Kidney tubule cell (primary cell): ENCODE results near the gene RALGDS.
"Not testable (repeated sequence)": the region's sequence is repeated elsewhere in the genome, so short reads cannot be mapped to it uniquely, and the experiment has no call there.

Source experiments
- DNase-seq: peaks from one replicate; pipeline ENCODE4 v3.0.0-alpha.2; 2018; ENCODE audit warnings: low spot score

RALGDS gene

DNA sequence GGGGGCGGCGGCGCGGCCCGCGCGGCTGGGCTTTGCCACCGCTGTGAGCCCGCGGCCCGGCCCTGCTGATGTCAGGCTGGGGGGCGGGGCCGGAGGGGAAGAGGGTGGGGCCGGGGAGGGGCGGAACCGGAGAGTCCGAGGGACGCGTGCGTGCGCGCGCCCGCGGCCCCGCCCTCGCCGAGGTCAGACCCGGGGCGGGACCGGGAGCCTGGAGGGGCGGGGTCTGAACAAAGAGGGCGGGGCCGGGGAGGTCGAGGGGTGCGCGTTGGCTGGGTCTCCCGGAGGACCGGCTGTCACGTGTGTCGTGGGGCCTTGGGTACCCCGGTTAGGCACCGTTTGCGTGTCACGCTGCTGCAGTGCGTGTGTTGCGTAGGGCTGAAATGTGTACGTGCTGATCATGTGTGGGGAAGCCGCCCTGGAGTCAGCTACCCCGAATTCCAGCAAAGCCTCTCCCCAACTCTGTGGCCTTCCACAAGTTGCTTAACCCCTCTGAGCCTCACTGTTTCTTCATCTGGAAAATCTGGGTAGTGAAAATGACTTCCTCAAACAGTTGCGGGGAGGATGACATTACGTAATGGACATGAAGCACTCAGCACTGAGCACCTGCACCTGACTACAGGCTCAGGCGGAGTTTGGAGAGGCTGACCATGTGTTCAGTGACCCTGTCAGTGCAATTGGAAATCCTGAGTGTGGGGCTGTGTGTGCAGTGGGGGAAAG, at the start of gene RALGDS:
TSS of gene RALGDS (minus strand) at position 43 of the 717 bp plus-strand sequence. CDS start 86 bp downstream, outside the sequence.
- DNase-seq, result peak; percentile 86

DNA sequence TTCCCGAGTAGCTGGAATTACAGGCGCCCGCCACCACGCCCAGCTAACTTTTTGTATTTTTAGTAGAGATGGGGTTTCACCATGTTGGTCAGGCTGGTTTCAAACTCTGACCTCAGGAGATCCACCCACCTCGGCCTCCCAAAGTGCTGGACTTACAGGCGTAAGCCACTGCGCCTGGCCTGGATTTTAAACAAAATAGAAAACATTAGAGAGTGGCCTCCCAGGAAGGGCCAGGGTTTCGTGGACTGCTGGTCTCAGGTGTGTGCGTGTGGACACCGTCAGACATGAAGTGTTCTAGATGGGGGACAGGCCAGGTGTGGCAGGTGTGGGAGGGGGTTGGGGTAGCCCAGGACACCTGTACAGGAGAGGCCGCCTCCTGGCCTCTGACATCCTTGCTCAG, 49.7 kb upstream of the RALGDS start:
- DNase-seq, result no peak

DNA sequence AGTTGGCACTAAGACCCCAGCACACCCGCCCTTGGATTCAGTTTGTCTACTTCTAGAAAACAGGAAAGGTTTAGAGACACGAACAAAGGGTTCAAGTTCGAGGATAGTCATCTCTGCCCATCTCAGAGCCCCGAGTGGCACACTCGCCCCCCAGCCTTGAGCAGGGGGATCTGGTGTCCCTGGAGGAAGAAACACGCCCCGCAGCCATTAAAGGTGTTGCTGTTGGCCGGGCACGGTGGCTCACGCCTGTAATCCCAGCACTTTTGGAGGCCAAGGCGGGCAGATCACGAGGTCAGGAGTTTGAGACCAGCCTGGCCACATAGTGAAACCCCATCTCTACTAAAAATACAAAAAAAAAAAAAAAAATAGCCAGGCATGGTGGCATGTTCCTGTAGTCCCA, 48.6 kb upstream of the RALGDS start:
- DNase-seq, result not testable (repeated sequence)

DNA sequence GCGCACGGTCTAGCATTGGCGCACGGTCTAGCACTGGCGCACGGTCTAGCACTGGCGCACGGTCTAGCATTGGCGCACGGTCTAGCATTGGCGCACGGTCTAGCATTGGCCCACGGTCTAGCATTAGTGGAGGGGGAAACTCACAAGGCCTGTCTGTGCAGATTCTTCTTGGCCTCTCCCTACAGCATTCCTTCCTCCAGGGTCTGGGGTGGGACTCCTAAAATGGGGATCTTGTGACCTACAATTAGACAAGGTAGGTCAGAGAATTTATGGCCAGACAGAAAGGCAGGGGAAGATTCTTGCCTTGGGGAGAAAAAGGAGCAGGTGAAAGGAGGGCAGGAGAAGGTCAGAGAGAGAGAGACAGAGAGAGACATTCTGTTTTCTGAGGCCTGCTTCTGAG, 48.1 kb upstream of the RALGDS start:
- DNase-seq, result no peak

DNA sequence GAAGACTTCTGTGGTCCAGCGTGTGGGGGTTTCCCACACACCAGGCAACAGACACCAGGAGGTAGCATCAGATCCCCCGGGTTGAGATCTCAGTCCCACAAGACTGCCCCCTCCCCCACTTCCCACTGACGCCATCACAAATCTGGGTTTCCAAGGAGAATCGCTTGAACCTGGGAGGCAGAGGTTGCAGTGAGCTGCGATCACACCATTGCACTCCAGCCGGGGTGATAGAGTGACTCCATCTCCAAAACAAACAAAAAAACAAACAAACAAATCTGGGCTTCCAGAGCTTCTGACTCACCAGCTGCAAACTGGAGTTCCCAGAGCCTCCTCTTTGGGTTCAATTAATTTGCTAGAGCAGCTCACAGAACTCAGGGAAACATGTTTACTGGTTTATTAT, 47.4 kb upstream of the RALGDS start:
- DNase-seq, result peak; percentile 3

DNA sequence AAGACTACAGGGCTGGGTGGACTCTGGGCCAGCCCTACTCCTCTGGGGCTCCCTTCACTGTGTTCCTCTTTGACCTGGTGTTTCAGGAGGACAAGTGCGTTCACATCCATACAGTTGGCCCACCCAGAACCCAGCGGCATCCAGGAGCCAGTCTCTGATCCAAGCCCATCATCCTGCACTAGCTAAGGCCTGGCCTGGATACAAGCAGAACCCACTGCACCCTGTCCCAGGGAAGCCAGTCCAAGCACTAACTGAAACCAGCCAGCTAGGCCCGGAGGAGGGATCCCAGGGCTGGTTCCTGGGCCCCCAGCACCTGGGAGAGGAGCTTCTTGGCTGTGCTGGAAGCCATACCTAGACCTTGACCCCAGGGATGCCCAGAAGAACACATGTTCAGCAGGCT, 46.7 kb upstream of the RALGDS start:
- DNase-seq, result no peak

DNA sequence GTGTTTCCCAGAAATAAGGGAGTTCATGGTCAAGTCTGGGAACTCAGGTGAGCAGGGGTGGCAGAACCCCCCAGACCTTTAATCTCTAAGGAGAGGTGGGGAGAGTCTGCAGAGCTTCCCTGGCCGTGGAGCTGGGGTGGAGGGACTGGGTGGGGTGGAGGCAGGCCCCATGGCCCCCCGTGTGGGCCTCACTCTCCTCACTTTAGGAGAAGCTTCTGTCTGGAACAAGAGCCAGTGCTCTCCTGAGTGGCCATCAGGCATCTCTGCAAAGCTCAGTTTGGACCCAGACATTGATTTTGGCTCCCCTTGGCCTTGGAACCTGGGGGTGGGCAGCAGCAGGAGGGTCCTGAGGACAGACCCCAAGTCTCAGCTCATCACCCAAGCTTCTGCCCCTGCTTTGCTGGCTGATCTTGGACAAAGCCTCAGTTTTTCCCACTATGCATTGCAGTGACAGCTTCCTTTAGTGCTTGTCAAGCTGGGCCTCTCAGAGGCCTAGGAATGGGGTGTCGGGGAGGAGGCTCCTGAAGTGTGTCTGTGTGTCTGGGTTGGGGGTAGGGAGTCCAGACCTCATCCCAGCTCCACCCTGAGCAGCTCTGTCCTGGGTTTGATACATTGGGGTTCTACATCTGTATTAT, 46.2 kb upstream of the RALGDS start:
- DNase-seq, result no peak

DNA sequence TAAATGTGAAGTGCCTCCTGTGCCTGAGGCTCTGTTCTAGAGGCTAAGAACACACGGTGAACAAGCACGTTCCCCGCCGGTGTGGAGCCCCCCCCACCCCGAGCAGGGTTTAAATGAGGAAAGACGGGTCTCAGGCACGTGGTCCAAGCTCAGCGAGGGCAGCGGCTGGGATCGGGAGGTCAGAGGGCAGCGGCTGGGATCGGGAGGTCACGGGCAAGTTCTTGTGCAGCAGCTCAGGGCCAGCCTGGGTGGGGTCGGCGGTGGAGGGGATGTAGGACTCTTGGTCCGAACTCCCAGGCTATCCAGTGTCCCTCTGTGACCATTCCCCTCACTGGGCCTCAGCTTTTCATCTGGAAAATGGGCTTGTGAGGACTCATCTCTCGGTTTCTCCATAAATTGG, 45.4 kb upstream of the RALGDS start:
- no peak for DNase-seq

DNA sequence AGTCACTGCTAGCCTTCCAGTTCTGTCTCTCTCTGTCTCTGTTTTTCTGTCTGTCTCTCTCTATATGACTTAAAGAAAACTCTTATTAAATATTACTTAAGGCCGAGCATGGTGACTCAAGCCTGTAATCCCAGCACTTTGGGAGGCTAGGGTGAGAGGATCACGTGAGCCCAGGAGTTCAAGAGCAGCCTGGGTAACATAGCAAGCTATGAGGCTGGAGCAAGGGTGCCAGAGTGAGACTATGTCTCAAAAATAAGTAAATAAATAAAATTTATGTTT, 44.4 kb upstream of the RALGDS start:
- no peak for DNase-seq

DNA sequence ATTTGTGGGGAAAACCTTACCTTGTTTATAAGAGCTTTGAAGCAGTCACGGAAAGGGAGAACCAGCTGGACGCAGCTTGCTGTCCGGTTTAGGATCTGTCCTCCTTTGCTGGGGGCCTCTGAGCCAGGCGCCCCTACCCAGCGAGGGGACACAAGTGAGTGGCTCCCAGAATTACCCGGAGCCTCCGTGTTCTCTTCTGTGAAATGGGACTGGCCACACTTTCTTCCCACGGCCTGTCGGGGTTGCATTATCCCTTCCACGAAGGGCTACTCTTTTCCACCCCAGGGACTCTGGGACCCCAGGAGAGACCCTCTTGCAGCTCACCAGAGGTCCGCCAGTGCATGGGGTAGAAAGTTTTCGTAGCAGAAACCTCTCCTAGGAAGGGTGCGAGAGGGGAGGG, 43.2 kb upstream of the RALGDS start:
- DNase-seq, result no peak

DNA sequence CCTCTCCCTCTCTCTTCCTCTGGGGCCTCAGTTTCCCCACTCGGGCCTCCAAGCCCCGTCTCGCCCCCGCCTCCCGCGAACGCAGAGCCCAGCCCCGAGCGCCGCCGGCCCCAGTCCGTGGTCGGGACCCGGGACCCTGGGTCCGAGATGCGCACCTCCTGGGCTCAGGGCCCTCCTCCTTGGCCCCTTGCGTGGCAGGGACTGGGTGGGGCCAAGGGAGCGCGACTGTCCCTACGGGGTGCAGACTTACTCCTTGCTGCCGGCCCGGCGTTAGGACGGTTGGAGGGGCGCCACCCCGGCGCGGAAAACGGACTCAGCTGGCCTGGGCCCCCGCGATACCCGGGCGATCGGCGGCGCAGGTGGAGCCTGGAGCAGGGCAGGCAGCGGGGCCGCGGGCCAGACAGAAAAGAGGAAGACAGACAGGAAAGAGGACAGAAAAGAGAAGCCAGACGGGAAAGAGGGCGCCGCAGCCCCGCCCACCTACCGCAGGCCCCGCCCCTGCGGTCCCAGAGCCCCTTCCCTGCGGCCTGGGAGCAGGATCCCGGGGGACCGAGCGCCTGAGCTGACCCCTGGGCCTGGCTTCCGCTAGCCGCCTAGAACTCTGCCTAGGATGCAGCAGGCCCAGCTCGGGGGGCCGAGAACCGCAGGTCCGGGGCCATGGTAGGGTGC, 42.6 kb upstream of the RALGDS start, which contains the start of gene GBGT1:
TSS of gene GBGT1 (minus strand) at position 411 of the 669 bp plus-strand sequence. CDS start 1,502 bp downstream, outside the sequence.
- peak; percentile 44 for DNase-seq

DNA sequence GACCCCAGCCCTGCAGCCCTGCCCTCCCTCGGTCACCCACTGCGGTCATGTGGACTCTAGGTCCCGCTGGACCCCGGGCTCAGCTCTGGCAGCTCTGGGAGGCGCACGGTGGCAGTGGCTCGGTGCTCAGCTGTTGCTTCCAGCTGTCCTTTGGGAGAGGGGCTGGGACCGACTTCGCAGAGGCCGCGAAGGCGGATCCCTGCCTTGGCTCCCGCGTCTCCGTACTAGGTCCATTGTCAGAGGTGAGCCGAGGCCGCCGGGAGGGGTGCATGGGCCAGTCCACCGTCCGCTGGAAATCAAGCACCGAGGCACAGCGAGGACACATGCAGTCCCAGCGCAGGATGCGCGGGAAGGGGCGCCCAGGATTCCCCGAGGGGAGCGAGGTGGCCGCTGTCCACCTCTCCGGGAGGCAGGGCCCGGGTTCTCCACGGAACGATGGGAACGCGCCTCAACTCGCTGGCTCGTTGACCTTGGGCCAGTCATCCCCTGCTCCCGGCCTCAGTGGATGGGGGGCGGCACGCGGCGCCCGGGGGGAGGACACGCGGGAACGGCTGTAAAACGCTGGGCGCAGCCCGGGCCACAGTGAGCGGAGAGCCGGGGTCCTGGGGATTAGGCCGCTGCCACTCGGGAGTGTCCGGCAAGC, 41.9 kb upstream of the RALGDS start:
- no peak for DNase-seq

DNA sequence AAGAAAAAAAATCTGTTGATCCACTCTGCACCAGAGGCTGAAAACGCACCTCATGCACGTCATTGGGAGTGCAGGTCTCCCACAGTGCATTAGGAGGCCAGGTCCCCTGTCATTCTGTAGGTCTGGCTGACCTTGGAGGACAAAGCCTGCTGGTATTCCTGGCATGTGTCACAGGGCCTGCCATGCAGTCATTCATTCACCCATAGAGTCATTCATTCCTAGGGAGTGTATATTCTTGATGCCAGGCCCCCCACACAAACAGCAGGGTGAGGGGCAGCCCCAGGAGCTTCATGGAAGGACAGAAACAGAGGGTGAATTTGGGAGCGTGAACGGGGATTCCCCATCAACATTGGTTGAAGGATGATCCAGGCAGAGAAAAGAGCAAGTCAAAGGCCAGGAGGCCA, 40.5 kb upstream of the RALGDS start:
- no peak for DNase-seq

DNA sequence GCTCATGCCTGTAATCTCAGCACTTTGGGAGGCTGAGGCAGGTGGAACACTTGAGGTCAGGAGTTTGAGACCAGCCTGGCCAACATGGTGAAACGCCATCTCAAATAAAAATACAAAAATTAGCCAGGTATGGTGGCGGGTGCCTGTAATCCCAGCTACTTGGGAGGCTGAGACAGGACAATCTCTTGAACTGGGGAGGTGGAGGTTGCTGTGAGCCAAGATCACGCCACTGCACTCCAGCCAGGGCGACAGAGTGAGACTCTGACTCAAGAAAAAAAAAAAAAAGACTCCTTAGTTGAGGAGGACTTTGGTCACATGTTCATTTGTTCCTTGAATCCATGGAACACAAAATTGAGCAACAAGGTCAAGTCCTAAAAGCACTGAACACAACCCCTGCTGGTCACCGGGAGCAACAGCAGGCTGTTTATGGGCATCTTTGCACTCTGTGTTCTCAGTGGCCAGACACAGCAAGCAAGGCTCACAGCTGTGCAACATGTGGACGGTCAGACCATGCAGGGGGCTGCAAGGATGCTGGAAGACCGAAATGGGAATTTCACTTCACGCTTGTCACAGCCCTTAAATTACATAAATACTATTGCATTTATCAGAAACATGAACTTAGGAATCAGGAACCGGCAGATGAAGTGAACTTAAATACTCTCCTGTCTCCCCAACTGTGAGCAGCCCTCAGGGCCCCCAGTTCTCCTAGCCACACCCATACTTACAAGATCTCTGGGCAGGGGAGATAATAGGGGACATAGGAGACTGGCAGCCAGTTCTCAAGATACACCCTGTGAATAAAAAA, 39.9 kb upstream of the RALGDS start:
- DNase-seq, result peak; percentile 68

DNA sequence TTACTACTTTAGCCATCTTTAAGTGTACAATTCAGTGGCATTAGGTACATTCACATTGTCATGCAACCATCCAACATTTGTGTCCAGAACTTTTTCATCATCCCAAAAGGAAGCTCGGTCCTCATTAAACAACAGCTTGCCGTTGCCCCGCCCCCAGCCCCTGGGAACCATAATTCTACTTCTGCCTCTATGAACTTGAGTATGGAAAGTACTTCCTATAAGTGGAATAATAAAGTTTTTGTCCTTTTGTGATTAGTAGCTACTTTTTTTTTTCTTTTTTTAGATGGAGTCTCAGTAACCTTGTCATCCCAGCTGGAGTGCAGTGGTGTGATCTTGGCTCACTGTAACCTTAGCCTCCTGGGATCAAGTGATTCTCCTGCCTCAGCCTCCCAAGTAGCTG, 37.7 kb upstream of the RALGDS start:
- DNase-seq, result no peak

DNA sequence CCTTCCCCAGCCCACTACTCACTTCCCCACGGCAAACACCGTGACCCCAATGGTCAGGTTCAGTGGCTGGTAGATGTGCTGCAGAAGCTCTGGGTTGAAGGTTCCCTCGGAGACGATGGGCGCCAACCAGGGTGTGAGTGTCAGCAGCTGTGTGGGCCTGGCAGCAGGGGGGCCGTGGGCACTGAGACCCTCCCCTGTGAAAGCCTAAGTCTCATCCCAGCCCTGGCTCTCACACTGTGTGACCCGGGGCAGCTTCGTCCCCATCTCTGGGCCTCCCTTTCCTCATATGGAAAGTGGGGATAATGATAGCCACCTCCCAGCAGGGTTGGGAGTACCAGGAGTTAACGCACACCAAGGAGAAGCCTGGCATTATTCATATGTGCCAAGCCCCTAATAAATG, 34.1 kb upstream of the RALGDS start:
- DNase-seq, result no peak

DNA sequence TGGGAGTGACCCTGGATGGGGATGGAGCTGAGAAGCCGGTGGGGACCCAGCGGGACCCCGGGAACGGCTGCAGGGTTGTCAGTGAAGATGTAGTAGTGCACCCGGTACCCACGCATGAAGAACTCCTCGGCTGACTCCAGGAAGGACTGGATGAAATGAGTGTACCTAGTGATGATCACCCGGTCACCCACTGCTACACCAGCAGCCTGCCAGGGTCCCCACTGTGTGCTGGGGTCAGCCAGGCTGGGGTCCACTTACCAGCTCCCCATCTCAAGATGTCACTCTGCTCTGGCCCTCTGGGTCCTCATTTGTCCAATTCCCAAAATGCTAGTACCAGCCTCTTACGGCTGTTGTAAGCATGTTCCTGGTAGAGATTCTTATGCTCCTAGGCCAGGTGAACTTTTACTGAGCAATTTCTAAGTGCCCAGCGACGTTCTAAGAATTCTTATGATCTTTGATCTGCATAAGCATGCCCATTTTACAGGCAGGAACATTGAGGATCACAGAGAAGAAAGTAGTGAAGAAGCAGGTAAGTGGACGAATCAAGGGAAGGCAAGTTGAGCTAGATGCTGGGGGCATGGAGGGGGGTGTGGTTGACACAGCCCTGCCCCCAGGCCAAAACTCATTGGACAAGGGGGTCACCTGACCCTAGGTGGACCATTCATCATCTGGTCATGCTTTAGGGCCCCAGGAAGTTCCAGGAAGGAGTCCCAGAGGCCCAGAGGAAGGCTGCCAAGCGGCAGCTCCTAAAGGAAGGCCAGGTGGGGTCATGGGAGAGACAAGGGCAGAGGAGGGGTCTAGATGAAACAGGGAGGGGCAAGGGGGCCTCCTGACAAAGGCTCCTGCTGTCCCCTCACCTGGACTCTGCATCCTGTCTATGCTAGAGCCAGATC, 33.3 kb upstream of the RALGDS start:
- DNase-seq, result no peak

DNA sequence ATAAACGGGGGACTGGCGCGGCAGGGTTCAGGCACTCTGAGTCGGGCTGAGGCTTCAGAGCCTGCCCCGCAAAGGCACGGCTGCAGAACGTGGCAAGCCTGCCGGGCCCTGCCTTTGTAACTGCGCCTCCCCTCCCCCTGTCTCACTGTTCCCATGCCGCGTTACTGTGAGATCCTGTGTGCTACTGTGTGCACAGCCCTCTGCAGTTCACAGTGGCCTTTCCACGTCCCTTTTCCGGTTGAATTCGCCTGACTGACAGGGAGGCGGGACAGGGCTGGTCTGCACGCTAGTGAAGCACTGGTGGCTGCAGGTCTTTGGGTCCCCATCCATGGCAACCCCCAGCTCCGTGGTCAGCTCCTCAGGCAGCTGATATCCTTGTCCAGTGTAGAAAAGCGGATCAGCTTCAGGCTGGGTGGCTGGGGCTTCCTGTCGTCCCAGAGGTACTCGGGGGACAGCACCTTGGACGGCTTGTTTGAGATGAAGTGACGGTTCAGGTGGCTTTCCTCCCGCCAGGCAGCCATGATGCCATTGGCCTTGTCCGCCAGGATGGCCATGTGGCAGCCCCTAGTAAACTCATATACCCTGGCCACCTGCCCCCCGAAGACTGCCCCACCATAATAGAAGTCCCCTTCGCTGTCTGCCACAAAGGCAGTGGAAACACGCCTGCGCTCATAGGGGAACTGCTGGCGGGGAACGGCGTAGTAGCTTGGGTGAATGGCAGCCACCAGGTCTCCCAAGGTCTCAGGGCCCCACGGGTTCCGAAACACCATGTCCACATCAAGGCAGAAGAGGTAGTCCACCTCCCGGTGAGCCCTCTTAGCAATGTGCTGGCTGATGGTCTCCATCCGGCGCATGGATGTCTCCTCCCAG, 32.4 kb upstream of the RALGDS start:
- no peak for DNase-seq

DNA sequence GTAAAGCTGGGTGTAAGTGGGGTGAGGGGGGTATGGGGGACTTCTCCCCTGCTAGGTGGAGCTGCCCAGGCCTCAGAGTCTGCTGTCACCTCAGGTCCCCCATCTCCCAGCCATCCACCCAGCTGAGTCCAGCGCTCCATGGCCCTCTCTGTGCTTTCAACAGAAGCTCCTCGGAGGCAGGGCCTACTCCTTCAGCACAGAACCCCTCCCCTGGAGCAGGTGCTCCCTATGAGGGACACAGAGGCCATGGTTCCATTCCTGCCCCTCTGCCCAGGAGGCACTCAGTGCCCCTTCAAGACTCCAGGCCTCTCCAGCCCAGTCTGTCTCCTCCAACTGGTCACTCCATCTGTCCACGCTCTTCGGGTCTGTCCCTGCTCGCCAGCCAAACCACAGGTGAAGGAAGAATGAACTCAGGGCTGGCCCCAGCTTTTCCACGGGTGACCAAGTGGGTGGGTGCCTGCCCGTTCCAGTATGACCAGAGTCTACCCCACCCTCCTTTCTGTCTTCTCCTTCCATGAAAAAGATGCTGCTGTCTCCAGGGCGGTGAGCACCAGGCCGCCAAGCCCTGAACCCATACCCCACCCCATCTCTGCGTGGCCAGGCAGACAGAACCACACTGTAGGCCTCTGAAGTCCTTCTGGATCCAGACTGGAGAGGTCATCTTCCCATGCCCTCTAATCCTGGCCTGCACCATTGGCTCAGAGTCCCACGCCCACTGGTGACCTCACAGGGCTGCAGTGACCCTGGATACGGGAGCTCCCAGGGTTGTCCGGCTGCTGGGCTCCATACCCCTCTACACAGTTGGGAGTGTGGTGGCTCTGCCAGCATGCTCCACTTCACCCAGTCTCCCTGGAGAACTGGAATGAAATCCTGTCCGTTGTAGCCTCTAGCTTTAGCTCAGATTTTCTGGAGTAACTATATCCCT, 30.8 kb upstream of the RALGDS start:
- no peak for DNase-seq
